ENCODE results near the gene USP19.
A peak's percentile ranks its signal among the peaks of the same experiment; 100 is the strongest.

The USP19 gene

GRCh38 chr3:49151610-49152009, 31.0 kb upstream of the USP19 start:
- TF ChIP-seq, protein P1, sequence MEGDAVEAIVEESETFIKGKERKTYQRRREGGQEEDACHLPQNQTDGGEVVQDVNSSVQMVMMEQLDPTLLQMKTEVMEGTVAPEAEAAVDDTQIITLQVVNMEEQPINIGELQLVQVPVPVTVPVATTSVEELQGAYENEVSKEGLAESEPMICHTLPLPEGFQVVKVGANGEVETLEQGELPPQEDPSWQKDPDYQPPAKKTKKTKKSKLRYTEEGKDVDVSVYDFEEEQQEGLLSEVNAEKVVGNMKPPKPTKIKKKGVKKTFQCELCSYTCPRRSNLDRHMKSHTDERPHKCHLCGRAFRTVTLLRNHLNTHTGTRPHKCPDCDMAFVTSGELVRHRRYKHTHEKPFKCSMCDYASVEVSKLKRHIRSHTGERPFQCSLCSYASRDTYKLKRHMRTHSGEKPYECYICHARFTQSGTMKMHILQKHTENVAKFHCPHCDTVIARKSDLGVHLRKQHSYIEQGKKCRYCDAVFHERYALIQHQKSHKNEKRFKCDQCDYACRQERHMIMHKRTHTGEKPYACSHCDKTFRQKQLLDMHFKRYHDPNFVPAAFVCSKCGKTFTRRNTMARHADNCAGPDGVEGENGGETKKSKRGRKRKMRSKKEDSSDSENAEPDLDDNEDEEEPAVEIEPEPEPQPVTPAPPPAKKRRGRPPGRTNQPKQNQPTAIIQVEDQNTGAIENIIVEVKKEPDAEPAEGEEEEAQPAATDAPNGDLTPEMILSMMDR (conservative IDR thresholded peaks at IDR 0.05) = no peak
- H3K27ac ChIP-seq = no peak overlapping the region

DNA sequence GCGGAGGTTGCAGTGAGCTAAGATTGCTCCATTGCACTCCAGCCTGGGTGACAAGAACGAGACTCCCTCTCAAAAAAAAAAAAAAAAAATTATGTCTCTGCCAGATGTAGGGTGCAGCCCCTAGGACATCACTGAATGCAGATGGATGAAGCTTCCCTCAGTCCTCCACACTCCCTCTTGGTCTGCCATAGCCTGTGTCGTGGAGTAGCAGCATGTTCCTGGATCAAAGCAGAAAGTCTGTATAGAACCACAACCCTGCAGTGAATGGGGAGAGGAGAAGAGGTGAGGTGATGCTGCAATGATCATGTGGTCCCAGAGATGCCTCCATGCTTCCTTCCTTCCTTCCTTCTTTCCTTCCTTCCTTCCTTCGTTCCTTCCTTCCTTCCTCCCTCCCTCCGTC, 27.5 kb upstream of the USP19 start:
- TF ChIP-seq, protein P1 (conservative IDR thresholded peaks at IDR 0.05) = no peak
- H3K27ac ChIP-seq = no peak overlapping the region

DNA sequence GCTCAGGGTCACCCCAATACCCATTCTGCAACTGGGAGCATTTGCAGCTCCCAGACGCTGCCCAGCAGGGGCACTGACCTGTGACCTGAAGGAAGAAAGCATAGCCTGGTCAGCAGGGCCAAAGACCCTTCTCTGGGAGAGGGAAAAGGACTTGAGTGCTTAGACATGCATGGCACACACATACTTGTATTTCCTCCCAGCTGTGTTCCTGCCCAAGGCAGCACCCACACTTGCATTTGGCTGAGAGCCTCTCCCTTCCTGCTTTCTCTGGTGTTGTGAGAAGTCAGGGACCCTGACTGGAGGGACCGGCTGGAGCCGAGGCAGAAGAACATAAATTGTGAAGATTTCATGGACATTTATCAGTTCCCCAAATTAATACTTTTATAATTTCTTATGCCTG, 19.5 kb upstream of the USP19 start:
- TF ChIP-seq, protein P1 (conservative IDR thresholded peaks at IDR 0.05) = no peak
- H3K27ac ChIP-seq = peak overlapping the region; percentile 62

GRCh38 chr3:49135499-49135898, 14.9 kb upstream of the USP19 start:
- H3K27ac ChIP-seq = peak overlapping the region; percentile 82
- TF ChIP-seq, protein P1 (conservative IDR thresholded peaks at IDR 0.05) = no peak

- peak overlapping the region; percentile 82 for H3K27ac ChIP-seq
- TF ChIP-seq, protein P1 (conservative IDR thresholded peaks at IDR 0.05) = peak; percentile 28; the same call in 1 of the 2 replicates
Observed at GRCh38 chr3:49134471-49135265, 14.0 kb upstream of the USP19 start.

DNA sequence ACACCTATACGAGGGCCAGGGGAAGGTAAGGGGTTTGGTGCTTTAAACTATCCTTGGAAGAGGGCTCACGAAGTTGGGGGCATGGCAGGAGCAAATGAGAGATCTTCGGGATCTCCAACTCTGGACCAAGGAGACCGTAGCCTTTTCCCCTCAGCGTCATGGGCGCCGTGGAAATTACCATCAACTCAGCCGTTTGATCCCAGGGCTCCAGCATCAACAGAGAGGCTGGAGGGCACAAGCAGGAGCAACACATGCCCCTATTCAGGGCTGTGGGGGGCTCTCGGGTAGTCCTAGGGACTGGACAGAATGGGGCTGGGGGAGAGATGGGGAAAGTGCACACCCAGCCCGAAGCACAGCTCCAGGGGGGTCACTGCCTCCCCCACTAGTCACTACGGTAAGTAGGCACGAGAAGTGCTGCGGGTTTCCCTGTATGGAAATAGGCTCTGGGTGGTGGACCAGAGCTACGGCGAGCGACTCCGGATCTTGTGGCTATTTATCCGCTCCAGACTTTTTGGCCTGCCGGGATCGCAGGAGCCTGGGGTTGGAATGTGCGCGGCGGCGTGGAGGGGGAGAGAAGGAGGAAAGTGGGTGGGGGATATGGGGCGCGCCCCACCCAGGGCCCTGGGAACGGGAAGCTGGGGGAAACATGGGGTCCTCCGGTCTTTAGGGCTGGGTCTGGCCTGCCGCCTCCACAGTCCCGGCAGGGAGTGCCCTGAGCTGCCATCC, 12.8 kb upstream of the USP19 start:
- TF ChIP-seq, protein P1 (conservative IDR thresholded peaks at IDR 0.05) = 0 out of 2 replicates have a peak, but pooled peaks have one; percentile 3
- peak overlapping the region; percentile 82 for H3K27ac ChIP-seq

DNA sequence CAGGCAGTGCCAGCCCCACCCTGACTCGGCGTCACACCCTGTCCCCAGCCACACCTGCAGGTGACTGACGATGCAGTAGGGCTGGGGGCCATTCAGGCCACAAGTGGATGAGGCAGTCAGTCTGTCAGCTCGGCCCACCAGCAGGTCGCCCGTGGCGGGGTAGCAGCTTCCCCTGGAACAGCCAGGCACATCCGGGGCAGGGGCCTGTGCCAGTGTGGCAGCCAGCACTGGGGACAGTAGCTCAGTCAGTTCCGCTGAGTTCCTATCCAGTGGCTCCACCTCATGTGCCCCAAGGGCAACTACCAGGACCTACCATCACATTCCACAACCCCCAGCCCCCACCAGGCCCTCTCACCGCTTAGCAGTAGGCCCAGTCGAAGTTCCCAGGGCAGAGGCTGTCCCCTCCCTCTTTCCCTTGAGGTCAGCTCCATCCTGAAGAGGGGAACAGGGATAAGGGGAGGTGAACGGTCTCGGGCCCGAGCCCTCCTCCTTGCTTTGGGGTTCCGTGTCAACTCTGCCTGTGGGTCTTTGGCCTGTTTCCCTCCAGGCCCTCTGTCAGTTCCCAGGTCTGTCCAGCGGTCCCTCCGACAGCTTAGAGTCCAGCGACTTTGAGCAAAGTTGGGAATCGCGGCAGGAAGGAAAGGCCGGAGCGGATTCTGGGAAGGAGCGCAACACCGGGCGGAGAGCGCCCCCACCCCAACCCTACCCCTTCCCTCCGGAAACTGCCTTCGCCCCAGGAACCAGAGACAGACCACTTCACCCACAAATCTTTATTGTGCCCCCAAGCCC, 12.0 kb upstream of the USP19 start, which contains the start of gene LAMB2:
Gene LAMB2 (minus strand): TSS at position 614 of the 789 bp plus-strand sequence. CDS start 183 bp downstream, at position 431.
- TF ChIP-seq, protein P1 (conservative IDR thresholded peaks at IDR 0.05) = 0 out of 2 replicates have a peak, but pooled peaks have one; percentile 11
- peak within 1 kb of the TSS; percentile 82 for H3K27ac ChIP-seq
